GM13976 (cell line): ENCODE measurements around the gene UBLCP1.
"Not testable (repeated sequence)": the region's sequence is repeated elsewhere in the genome, so short reads cannot be mapped to it uniquely, and the experiment has no call there.

Experiments
- DNase-seq: peaks from one replicate; pipeline ENCODE4 v3.0.0; 2012; ENCODE audit warnings: low spot score
- CTCF ChIP-seq: IDR thresholded peaks from 2 replicates; pipeline ENCODE4 v1.5.1; 2012; ENCODE audit warnings: borderline replicate concordance, mild to moderate bottlenecking; ENCODE audit not compliant: insufficient read depth; ENCODE audit errors: extremely low read depth, missing control alignments, control extremely low read depth
- in situ Hi-C: fragments of 300-500 bp; cut with MboI; formaldehyde crosslinking; loops from one replicate; pipeline ENCODE4 v1.12.0; 2022; ENCODE audit warnings: low sequenced_read_pairs, mixed read lengths, inconsistent platforms; ENCODE audit not compliant: unreplicated experiment

The UBLCP1 gene

GRCh38 chr5:159220206-159220605 lies 42.9 kb upstream of the UBLCP1 start:
- TF ChIP-seq CTCF, result no peak
- DNase-seq, result no peak
- in situ Hi-C loops, result no loop called here

- DNase-seq, result no peak
- in situ Hi-C loops, result no loop called here
- TF ChIP-seq CTCF, result no peak
These were observed 39.6 kb upstream of the UBLCP1 start for GRCh38 chr5:159223469-159223868.

GRCh38 chr5:159224471-159224870 lies 38.6 kb upstream of the UBLCP1 start:
- DNase-seq, result no peak
- in situ Hi-C loops, result no loop called here

GRCh38 chr5:159226451-159226850 lies 36.6 kb upstream of the UBLCP1 start:
- in situ Hi-C loops, result no loop called here
- DNase-seq, result no peak
- no peak for TF ChIP-seq CTCF

More at GRCh38 chr5:159224471-159224870, 38.6 kb upstream of the UBLCP1 start:
- TF ChIP-seq CTCF, result no peak

- TF ChIP-seq CTCF, result no peak
- in situ Hi-C loops, result no loop called here
- no peak for DNase-seq
These were observed 35.6 kb upstream of the UBLCP1 start for GRCh38 chr5:159227452-159227851.

- in situ Hi-C loops, DNase-seq: not testable (repeated sequence)
These were observed 35.0 kb upstream of the UBLCP1 start for GRCh38 chr5:159228097-159228496.

- TF ChIP-seq CTCF, result no peak
- in situ Hi-C loops, result no loop called here
- no peak for DNase-seq
These were observed 32.4 kb upstream of the UBLCP1 start for GRCh38 chr5:159230657-159231056.
